Keratinocyte (primary cell): ENCODE results near the gene DAPK2. TPM values are rescaled to one million over a fixed set of nuclear protein-coding genes. Genes with fewer than 3 reads are reported as not detected.

Experiments used
- DNase-seq: peaks from one replicate; pipeline ENCODE4 v3.0.0-alpha.2; 2011; ENCODE audit warnings: low read depth, missing footprints, low spot score
- FAIRE-seq: peaks from 2 replicates; lab custom pipeline; 2011; peaks lifted over from hg19 to GRCh38; lab: Jason Lieb, UNC
- H2AFZ ChIP-seq: 2 replicates; pipeline ENCODE4 v1.6.0; 2012; ENCODE audit warnings: low read length, control low read depth, inconsistent platforms; ENCODE audit not compliant: control insufficient read depth
- H3K27ac ChIP-seq: 2 replicates; pipeline ENCODE4 v1.5.1; 2011; ENCODE audit warnings: low read length; ENCODE audit not compliant: control insufficient read depth, insufficient read depth
- H3K27me3 ChIP-seq: 3 replicates; pipeline ENCODE4 v1.6.0; 2011; ENCODE audit warnings: low read length; ENCODE audit not compliant: control insufficient read depth, insufficient read depth; ENCODE audit errors: extremely low read depth
- H3K36me3 ChIP-seq, 2 experiments: 2 replicates in 1 of 2; 3 replicates in 1 of 2; pipeline ENCODE4 v1.5.1; 2011; ENCODE audit warnings: low read length in 2 of 2, mild to moderate bottlenecking in 1 of 2; ENCODE audit not compliant: control insufficient read depth in 2 of 2, insufficient read depth in 2 of 2; ENCODE audit errors: extremely low read depth in 1 of 2
- H3K4me1 ChIP-seq: 3 replicates; pipeline ENCODE4 v1.5.1; 2011; ENCODE audit warnings: low read length; ENCODE audit not compliant: control insufficient read depth, insufficient read depth; ENCODE audit errors: extremely low read depth
- H3K4me2 ChIP-seq: 3 replicates; pipeline ENCODE4 v1.6.0; 2011; ENCODE audit warnings: low read depth, low read length; ENCODE audit not compliant: control insufficient read depth, insufficient read depth; ENCODE audit errors: extremely low read depth
- H3K4me3 ChIP-seq, 3 experiments: fragments of 200-600 bp in 1 of 3; sonication (generic) in 1 of 3; 2 replicates in 2 of 3; 3 replicates in 1 of 3; pipeline ENCODE4 v1.5.1; 2011 to 2016; ENCODE audit warnings: low read length in 3 of 3, mild to moderate bottlenecking in 3 of 3, control low read depth in 2 of 3, inconsistent platforms in 1 of 3, low read depth in 1 of 3, mixed read lengths in 1 of 3, mixed run types in 1 of 3, moderate library complexity in 1 of 3; ENCODE audit not compliant: control insufficient read depth in 2 of 3, insufficient read depth in 2 of 3; ENCODE audit errors: extremely low read depth in 1 of 3
- H3K79me2 ChIP-seq: 2 replicates; pipeline ENCODE4 v1.6.0; 2012; ENCODE audit warnings: low read length; ENCODE audit not compliant: control insufficient read depth, insufficient read depth
- H3K9ac ChIP-seq: 3 replicates; pipeline ENCODE4 v1.6.0; 2011; ENCODE audit warnings: low read length; ENCODE audit not compliant: control insufficient read depth, insufficient read depth; ENCODE audit errors: extremely low read depth
- H3K9me1 ChIP-seq: 3 replicates; pipeline ENCODE4 v1.6.0; 2011; ENCODE audit warnings: low read length; ENCODE audit not compliant: control insufficient read depth, insufficient read depth; ENCODE audit errors: extremely low read depth
- H3K9me3 ChIP-seq: 2 replicates; pipeline ENCODE4 v1.5.1; 2012; ENCODE audit warnings: low read depth, low read length; ENCODE audit not compliant: control insufficient read depth
- H4K20me1 ChIP-seq: 3 replicates; pipeline ENCODE4 v1.6.0; 2011; ENCODE audit warnings: low read length; ENCODE audit not compliant: control insufficient read depth, insufficient read depth; ENCODE audit errors: extremely low read depth
- EZH2 ChIP-seq: IDR thresholded peaks from one replicate; pipeline ENCODE4 v1.6.1; 2012; ENCODE audit warnings: inconsistent platforms, mild to moderate bottlenecking, low read length, moderate library complexity
- dilution Hi-C: fragments of 300-500 bp; cut with MboI; formaldehyde crosslinking; loops from one replicate; pipeline ENCODE4 v1.7.0; 2020; ENCODE audit warnings: low sequenced_read_pairs; ENCODE audit not compliant: extremely low pct_ligation_motif_present
- polyA plus RNA-seq, 5 experiments: library from polyadenylated mRNA; depleted of rRNA in 3 of 5; stranded (reverse) in 3 of 5; stranded (forward) in 1 of 5; unstranded in 1 of 5; fragments of >200 nt; gene quantifications; 1 replicate in 1 of 5; 2 replicates in 3 of 5; 3 replicates in 1 of 5; pipeline versions ENCODE4 v1.2.1 to v1.2.3, GENCODE V29; 2011 to 2012; ENCODE audit warnings: missing spikeins in 2 of 5, low read depth in 1 of 5, low replicate concordance in 1 of 5
- TF ChIP-seq, protein P1 (sequence below), 3 experiments: IDR thresholded peaks in 1 of 3; conservative IDR thresholded peaks in 1 of 3; optimal IDR thresholded peaks in 1 of 3; 2 replicates in 2 of 3; 3 replicates in 1 of 3; pipeline versions ENCODE3 to v1.5.1; 2011; ENCODE audit warnings: low read length in 3 of 3, mild to moderate bottlenecking in 3 of 3, moderate library complexity in 2 of 3, control low read depth in 1 of 3, inconsistent platforms in 1 of 3; ENCODE audit not compliant: insufficient read depth in 2 of 3; ENCODE audit errors: extremely low read depth in 1 of 3

DAPK2 gene
- polyA plus RNA-seq, 1 donor (not counting 4 experiments of a cell fraction or from before 2014, with no cell fraction given), result 1.4 TPM

DNA sequence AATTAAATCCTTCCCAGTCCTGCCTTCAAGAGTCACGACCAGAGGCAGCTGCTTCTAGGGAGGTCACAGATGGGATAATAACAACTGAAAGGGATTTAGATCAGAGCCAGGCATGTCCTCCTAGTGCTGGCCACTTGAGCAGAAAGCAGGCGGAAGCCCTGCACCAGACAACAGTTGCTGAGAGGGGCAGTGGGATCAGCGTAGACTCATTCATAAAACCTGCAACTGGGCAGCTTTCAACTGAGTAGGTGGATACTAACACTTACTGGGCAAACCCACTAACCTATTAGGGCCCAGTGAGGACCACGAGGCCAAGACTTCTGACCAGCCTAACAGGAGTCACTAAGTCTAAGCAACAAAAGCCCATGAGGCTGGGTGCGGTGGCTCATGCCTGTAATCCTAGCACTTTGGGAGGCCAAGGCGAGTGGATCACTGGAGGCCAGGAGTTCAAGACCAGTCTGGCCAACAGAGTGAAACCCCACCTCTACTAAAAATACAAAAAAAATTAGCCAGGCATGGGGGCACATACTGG is 67.0 kb downstream of the DAPK2 start:
- Histone ChIP-seq H3K4me3 (no peak overlapping the region), H3K9me1 (peaks cover 2% of the 10 kb centered on the region), H3K27me3 (no peaks in the 10 kb centered on the region), H3K27ac (no peak overlapping the region), H2AFZ (no peak overlapping the region), H4K20me1 (no peaks in the 10 kb centered on the region), H3K4me2 (no peak overlapping the region), H3K9ac (no peak overlapping the region), H3K79me2 (no peaks in the 10 kb centered on the region), H3K9me3 (no peaks in the 10 kb centered on the region), H3K36me3 (peaks cover 0 to 2% of the 10 kb centered on the region in 2 experiments), H3K4me1 (peaks cover 11% of the 10 kb centered on the region)
- FAIRE-seq, result no peak
- TF ChIP-seq, protein P1, sequence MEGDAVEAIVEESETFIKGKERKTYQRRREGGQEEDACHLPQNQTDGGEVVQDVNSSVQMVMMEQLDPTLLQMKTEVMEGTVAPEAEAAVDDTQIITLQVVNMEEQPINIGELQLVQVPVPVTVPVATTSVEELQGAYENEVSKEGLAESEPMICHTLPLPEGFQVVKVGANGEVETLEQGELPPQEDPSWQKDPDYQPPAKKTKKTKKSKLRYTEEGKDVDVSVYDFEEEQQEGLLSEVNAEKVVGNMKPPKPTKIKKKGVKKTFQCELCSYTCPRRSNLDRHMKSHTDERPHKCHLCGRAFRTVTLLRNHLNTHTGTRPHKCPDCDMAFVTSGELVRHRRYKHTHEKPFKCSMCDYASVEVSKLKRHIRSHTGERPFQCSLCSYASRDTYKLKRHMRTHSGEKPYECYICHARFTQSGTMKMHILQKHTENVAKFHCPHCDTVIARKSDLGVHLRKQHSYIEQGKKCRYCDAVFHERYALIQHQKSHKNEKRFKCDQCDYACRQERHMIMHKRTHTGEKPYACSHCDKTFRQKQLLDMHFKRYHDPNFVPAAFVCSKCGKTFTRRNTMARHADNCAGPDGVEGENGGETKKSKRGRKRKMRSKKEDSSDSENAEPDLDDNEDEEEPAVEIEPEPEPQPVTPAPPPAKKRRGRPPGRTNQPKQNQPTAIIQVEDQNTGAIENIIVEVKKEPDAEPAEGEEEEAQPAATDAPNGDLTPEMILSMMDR (optimal IDR thresholded peaks at IDR 0.05 in 1 of 3, IDR thresholded peaks at IDR 0.05 in 1 of 3, conservative IDR thresholded peaks at IDR 0.05 in 1 of 3; ENCODE audit: extremely low read depth in 1 of 3, insufficient read depth in 2 of 3, low read length in 3 of 3), result no peak
- no peak for TF ChIP-seq EZH2
- dilution Hi-C loops, result no loop called here
- no peak for DNase-seq

DNA sequence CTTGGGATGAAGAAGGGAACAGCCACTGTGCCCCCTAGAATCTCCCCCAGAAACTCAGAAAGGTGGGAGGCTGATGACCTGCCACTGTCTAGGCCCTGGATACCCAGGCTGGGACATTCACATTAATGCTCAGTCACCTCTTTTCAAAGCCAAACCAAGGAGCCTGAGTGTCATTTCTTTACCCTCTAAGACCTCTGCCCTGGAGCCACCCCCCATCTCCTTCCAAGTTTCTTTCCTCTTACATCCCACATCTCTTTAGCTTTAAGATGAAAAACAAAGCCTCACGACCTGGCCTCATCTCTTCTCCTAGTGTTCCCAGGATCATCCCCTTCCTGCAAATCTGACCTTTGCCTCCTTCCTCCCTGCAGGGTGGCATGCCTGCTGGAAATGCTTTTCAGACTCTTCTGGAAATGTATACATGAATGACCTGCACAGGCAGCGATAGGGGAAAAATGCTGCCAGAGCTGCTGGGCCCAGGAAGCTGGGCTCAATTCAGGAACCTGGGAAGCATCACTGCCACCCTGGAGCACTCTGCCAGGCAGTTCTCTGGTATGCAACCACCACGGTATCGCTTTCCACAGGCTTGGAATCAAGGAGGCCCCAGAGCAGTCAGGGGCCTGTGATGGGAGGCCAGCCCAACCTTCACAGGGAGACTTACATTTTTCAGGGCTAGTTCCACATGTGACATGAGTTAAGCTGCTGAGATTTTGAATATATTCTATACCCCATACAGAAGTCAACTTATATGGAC is 67.6 kb downstream of the DAPK2 start:
- dilution Hi-C loops, result no loop called here
- peaks cover 0 to 2% of the 10 kb centered on the region in 2 experiments for H3K36me3 ChIP-seq
- no peak for FAIRE-seq

More for the DNA sequence above, 67.6 kb downstream of the DAPK2 start:
- H3K9me1 ChIP-seq, result peaks cover 2% of the 10 kb centered on the region
- no peaks in the 10 kb centered on the region for H3K27me3 ChIP-seq
- H4K20me1 ChIP-seq, result no peaks in the 10 kb centered on the region
- H3K27ac ChIP-seq, result no peak overlapping the region
- TF ChIP-seq EZH2, result no peak
- TF ChIP-seq, protein P1 (optimal IDR thresholded peaks at IDR 0.05 in 1 of 3, IDR thresholded peaks at IDR 0.05 in 1 of 3, conservative IDR thresholded peaks at IDR 0.05 in 1 of 3; ENCODE audit: extremely low read depth in 1 of 3, insufficient read depth in 2 of 3, low read length in 3 of 3), result no peak
- no peaks in the 10 kb centered on the region for H3K9me3 ChIP-seq
- H3K4me1 ChIP-seq, result peaks cover 11% of the 10 kb centered on the region
- DNase-seq, result no peak
- no peak overlapping the region for H3K4me2 ChIP-seq
- no peaks in the 10 kb centered on the region for H3K79me2 ChIP-seq
- no peak overlapping the region for H3K9ac ChIP-seq
- H3K4me3 ChIP-seq, result no peak overlapping the region
- no peak overlapping the region for H2AFZ ChIP-seq
